Spleen (tissue), 11 donors: Measurements from ENCODE around the gene DOK7. TPM values are rescaled to one million over a fixed set of nuclear protein-coding genes. Genes with fewer than 3 reads are reported as not detected.
A peak's percentile ranks its signal among the peaks of the same experiment; 100 is the strongest.

Experiments used
- DNase-seq: peaks from one replicate; pipeline ENCODE4 v3.0.0-alpha.2; 2020
- H3K27ac ChIP-seq, 8 donors: fragments of 200-600 bp; sonication (generic) in 7 of 8; 1 replicate in 4 of 8; 2 replicates in 4 of 8; pipeline versions ENCODE4 v1.5.0 to v1.8.0; 2016 to 2021; ENCODE audit warnings: inconsistent platforms in 4 of 8, mild to moderate bottlenecking in 4 of 8, moderate library complexity in 1 of 8
- H3K27me3 ChIP-seq, 7 donors: fragments of 200-600 bp; sonication (generic) in 6 of 7; replicated peaks in 1 of 7; 1 replicate in 4 of 7; 2 replicates in 3 of 7; pipeline versions ENCODE4 v1.5.0 to v1.8.0; 2016 to 2021; ENCODE audit warnings: inconsistent platforms in 3 of 7, mild to moderate bottlenecking in 1 of 7
- H3K36me3 ChIP-seq, 6 donors: fragments of 200-600 bp; sonication (generic) in 5 of 6; 1 replicate in 4 of 6; 2 replicates in 2 of 6; pipeline versions ENCODE4 v1.5.0 to v1.8.0; 2016 to 2021; ENCODE audit warnings: inconsistent platforms in 2 of 6
- H3K4me1 ChIP-seq, 6 donors: fragments of 200-600 bp; sonication (generic) in 5 of 6; 1 replicate in 3 of 6; 2 replicates in 3 of 6; pipeline versions ENCODE4 v1.5.0 to v1.8.0; 2016 to 2021; ENCODE audit warnings: inconsistent platforms in 3 of 6
- H3K4me3 ChIP-seq, 8 donors: fragments of 200-600 bp; sonication (generic) in 7 of 8; 1 replicate in 4 of 8; 2 replicates in 4 of 8; pipeline versions ENCODE4 v1.5.0 to v1.8.0; 2016 to 2021; ENCODE audit warnings: inconsistent platforms in 4 of 8, mild to moderate bottlenecking in 4 of 8, moderate library complexity in 2 of 8
- H3K9me3 ChIP-seq, 8 donors: fragments of 200-600 bp; sonication (generic) in 7 of 8; 1 replicate in 4 of 8; 2 replicates in 4 of 8; pipeline versions ENCODE4 v1.5.0 to v1.8.0; 2016 to 2021; ENCODE audit warnings: inconsistent platforms in 4 of 8
- CTCF ChIP-seq, 11 experiments: fragments of 200-600 bp in 7 of 11; fragments of 450-650 bp in 4 of 11; sonication (generic) in 4 of 11; IDR thresholded peaks in 8 of 11; conservative IDR thresholded peaks in 3 of 11; 1 replicate in 7 of 11; 2 replicates in 4 of 11; pipeline versions ENCODE4 v1.4.0 to v1.8.0; 2016 to 2021; ENCODE audit warnings: antibody characterized with exemption in 11 of 11, inconsistent platforms in 4 of 11, mild to moderate bottlenecking in 1 of 11
- POLR2A ChIP-seq, 3 donors: fragments of 450-650 bp; IDR thresholded peaks; one replicate each; pipeline ENCODE4 v1.5.1; 2017; ENCODE audit warnings: antibody characterized with exemption in 3 of 3, mild to moderate bottlenecking in 1 of 3
- POLR2AphosphoS5 ChIP-seq, 3 donors: sonication (generic); formaldehyde crosslinking; IDR thresholded peaks; one replicate each; pipeline ENCODE4 v1.5.1; 2017; ENCODE audit warnings: antibody characterized with exemption in 3 of 3
- WGBS, 5 donors: extraction: QIAGEN DNeasy Blood & Tissue Kit in 3 of 5; methylation state at CpG; one replicate each; pipeline versions ENCODE4 v1.1.5 to v1.1.7; 2013 to 2018; 5-methylcytosine and 5-hydroxymethylcytosine counted together
- intact Hi-C: fragments of 100-400 bp; cut with DNase I; formaldehyde crosslinking; loops from one replicate; pipeline ENCODE4 v1.15.0; 2023; ENCODE audit warnings: low total_unique reads
- polyA plus RNA-seq, 3 donors: library from polyadenylated mRNA; stranded (reverse); fragments of 200-250 nt; gene quantifications; one replicate each; pipeline ENCODE4 v1.2.1, GENCODE V29; 2013
- total RNA-seq, 7 donors: library from RNA; depleted of rRNA in 3 of 7; stranded (reverse); fragments of >200 nt in 3 of 7; fragmentation: NEBNext Ultra II Directional in 4 of 7; extraction: Animal tissue kit (Norgen Biotek cat#: 25700) in 4 of 7; gene quantifications; one replicate each; pipeline versions ENCODE4 v1.1.0 to v1.2.1, GENCODE V29; 2016 to 2021
- donor health status: healthy with polysubstance abuse.
- donor health status: DM: no; HTN: no; CAD: no; lungs with moderate emphysema.
- donor health status: DM: no; HTN: no; CAD: no.
- donor health status: Bipolar disorder and iron deficiency.
- donor health status: healthy.
- donor health status: DM: no; HTN: no; CAD: no.
- donor health status: DM: yes; HTN: yes; CAD: no.

Gene DOK7
- total and polyA plus RNA-seq, 10 donors: 0.69 to 13.5 (median 1.7) TPM

GRCh38 chr4:3463556-3464348, 646 bp downstream of the DOK7 start:
- WGBS, 5 donors: 43 to 66% (median 61%) methylated on average over 7 to 43 of the region's 43 CpGs
- intact Hi-C loops: no loop called here
- TF ChIP-seq CTCF (IDR thresholded peaks at IDR 0.05 in 8 of 11, conservative IDR thresholded peaks at IDR 0.05 in 3 of 11) (no peak), POLR2AphosphoS5 (IDR thresholded peaks at IDR 0.05) (no peak), POLR2A (IDR thresholded peaks at IDR 0.05) (no peak)
- DNase-seq: no peak
- no peak overlapping the region for H3K27ac ChIP-seq
- H3K36me3 ChIP-seq: no peaks in the 10 kb centered on the region
- peaks cover 0 to 65% (median 29%) of the 10 kb centered on the region in 7 donors for H3K27me3 ChIP-seq
- H3K4me3 ChIP-seq: peak overlapping the region in 7 of 8 donors; percentile 10 to 65 (median 30)
- peaks cover 0 to 4% (median 0%) of the 10 kb centered on the region in 8 donors for H3K9me3 ChIP-seq
- peaks cover 0 to 16% (median 10%) of the 10 kb centered on the region in 6 donors for H3K4me1 ChIP-seq

- DNase-seq: no peak
- Histone ChIP-seq H3K27me3 (peaks cover 0 to 65% (median 29%) of the 10 kb centered on the region in 7 donors), H3K27ac (no peak overlapping the region), H3K4me1 (peaks cover 0 to 16% (median 10%) of the 10 kb centered on the region in 6 donors), H3K9me3 (peaks cover 0 to 4% (median 0%) of the 10 kb centered on the region in 8 donors), H3K4me3 (no peak overlapping the region), H3K36me3 (no peaks in the 10 kb centered on the region)
- no peak for TF ChIP-seq CTCF (IDR thresholded peaks at IDR 0.05 in 8 of 11, conservative IDR thresholded peaks at IDR 0.05 in 3 of 11)
- no peak for TF ChIP-seq POLR2AphosphoS5 (IDR thresholded peaks at IDR 0.05)
- no peak for TF ChIP-seq POLR2A (IDR thresholded peaks at IDR 0.05)
- 86 to 91% (median 87%) methylated on average over 7 to 15 of the region's 15 CpGs for WGBS, 5 donors
- intact Hi-C loops: no loop called here
Observed at GRCh38 chr4:3464349-3464905, 1.3 kb downstream of the DOK7 start.

- DNase-seq: no peak
- TF ChIP-seq POLR2AphosphoS5 (IDR thresholded peaks at IDR 0.05): no peak
- TF ChIP-seq POLR2A (IDR thresholded peaks at IDR 0.05): no peak
- TF ChIP-seq CTCF (IDR thresholded peaks at IDR 0.05 in 8 of 11, conservative IDR thresholded peaks at IDR 0.05 in 3 of 11): no peak
- Histone ChIP-seq H3K27ac (no peak overlapping the region), H3K4me3 (no peak overlapping the region), H3K36me3 (no peaks in the 10 kb centered on the region), H3K27me3 (peaks cover 0 to 69% (median 29%) of the 10 kb centered on the region in 7 donors), H3K4me1 (peaks cover 0 to 16% (median 10%) of the 10 kb centered on the region in 6 donors), H3K9me3 (peaks cover 0 to 4% (median 0%) of the 10 kb centered on the region in 8 donors)
- intact Hi-C loops: no loop called here
- 85 to 95% (median 93%) methylated on average over 16 to 21 of the region's 21 CpGs for WGBS, 5 donors
Observed at GRCh38 chr4:3464911-3465697, 2.0 kb downstream of the DOK7 start.
